Stimulated activated CD8-positive, alpha-beta memory T cell treated with anti-CD3 and anti-CD28 coated beads, Interleukin-15, amount 100 ng/mL, for 4 hours (primary cell): Measurements from ENCODE around the gene FUT7.

Experiments
- DNase-seq, 2 donors: peaks; one replicate each; pipeline ENCODE4 v3.0.0-alpha.2; 2020; ENCODE audit warnings: low read depth in 2 of 2

The FUT7 gene

GRCh38 chr9:136983167-136983566 lies 48.7 kb downstream of the FUT7 start:
- no peak for DNase-seq

- DNase-seq = no peak
These were observed 49.4 kb downstream of the FUT7 start, which contains the start of gene LCNL1 for GRCh38 chr9:136982232-136983051. TSS of gene LCNL1 (plus strand) at chr9:136982993. CDS start at chr9:136983587, 594 bp downstream.

GRCh38 chr9:136981588-136982231 lies 50.2 kb downstream of the FUT7 start:
- no peak for DNase-seq

GRCh38 chr9:136980669-136981478 lies 51.0 kb downstream of the FUT7 start:
- DNase-seq = no peak
